ENCODE data around the gene SHC2. TPM values are rescaled to one million over a fixed set of nuclear protein-coding genes. Genes with fewer than 3 reads are reported as not detected.
"Not testable (repeated sequence)": the region's sequence is repeated elsewhere in the genome, so short reads cannot be mapped to it uniquely, and the experiment has no call there.

The SHC2 gene
- total RNA-seq, 2 experiments from 2014 or later = 0.21 TPM; not detected in 1

- no peak for DNase-seq
- ChIA-PET CTCF (no interaction called here), POLR2A (no interaction called here)
- Mint-ChIP-seq H3K27ac (no peak overlapping the region), H3K9me3 (no peaks in the 10 kb centered on the region), H3K36me3 (no peaks in the 10 kb centered on the region), H3K27me3 (peaks cover 11% of the 10 kb centered on the region), H3K4me3 (no peak overlapping the region), H3K4me1 (ENCODE audit: low read depth) (no peaks in the 10 kb centered on the region)
- intact Hi-C loops (cut with micrococcal nuclease) = no loop called here
These were observed 25.7 kb downstream of the SHC2 start for GRCh38 chr19:435056-435706.

GRCh38 chr19:434152-434960 lies 26.5 kb downstream of the SHC2 start:
- intact Hi-C loops (cut with micrococcal nuclease) = no loop called here
- Mint-ChIP-seq H3K4me3 (no peak overlapping the region), H3K36me3 (no peaks in the 10 kb centered on the region), H3K9me3 (no peaks in the 10 kb centered on the region), H3K27ac (no peak overlapping the region), H3K27me3 (peaks cover 9% of the 10 kb centered on the region), H3K4me1 (ENCODE audit: low read depth) (no peaks in the 10 kb centered on the region)
- ChIA-PET CTCF (no interaction called here), POLR2A (no interaction called here)
- DNase-seq = no peak

GRCh38 chr19:430701-431100 lies 30.1 kb downstream of the SHC2 start:
- Mint-ChIP-seq H3K36me3 (no peaks in the 10 kb centered on the region), H3K9me3 (no peaks in the 10 kb centered on the region), H3K4me3 (no peak overlapping the region), H3K4me1 (ENCODE audit: low read depth) (no peaks in the 10 kb centered on the region), H3K27ac (no peak overlapping the region), H3K27me3 (no peaks in the 10 kb centered on the region)
- ChIA-PET POLR2A (no interaction called here), CTCF (no interaction called here)
- DNase-seq = no peak
- intact Hi-C loops (cut with micrococcal nuclease) = no loop called here

DNA sequence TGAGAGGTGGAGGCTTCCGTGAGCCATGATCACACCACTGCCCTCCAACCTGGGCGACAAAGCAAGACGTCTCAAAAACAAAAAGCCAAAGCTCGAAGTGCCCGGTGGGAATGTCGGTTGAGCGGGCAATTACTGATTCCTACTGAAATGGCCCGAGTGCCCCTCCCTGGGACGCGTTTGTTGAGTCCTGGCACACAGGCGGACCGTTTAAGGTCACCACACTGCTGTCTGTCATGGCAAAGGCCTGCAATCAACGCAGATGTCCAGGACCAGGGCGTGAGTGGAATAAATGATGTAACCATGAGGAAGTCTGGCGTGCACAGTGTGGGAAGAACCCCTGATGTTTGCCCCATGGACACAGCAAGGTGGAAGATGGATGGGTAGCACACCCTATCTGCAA lies 32.7 kb downstream of the SHC2 start:
- Mint-ChIP-seq H3K27me3 (no peaks in the 10 kb centered on the region), H3K4me3 (no peak overlapping the region), H3K4me1 (ENCODE audit: low read depth) (no peaks in the 10 kb centered on the region), H3K36me3 (no peaks in the 10 kb centered on the region), H3K27ac (no peak overlapping the region), H3K9me3 (no peaks in the 10 kb centered on the region)
- CTCF ChIA-PET = no interaction called here
- intact Hi-C loops (cut with micrococcal nuclease) = no loop called here
- POLR2A ChIA-PET = no interaction called here
- no peak for DNase-seq

DNA sequence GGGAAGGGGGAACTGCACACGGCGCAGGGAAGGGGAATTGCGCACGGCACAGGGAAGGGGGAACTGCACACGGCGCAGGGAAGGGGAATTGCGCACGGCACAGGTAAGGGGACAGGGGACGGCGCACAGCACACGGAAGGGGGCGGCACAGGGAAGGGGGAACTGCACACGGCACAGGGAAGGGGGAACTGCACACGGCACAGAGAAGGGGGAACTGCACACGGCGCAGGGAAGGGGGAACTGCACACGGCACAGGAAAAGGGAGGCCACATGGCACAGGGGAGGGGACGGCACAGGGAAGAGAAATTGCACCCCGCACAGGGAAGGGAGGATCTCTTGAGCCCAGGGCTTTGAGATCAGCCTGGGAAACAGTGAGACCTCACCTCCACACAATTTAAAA lies 33.2 kb downstream of the SHC2 start:
- CTCF ChIA-PET, H3K36me3 Mint-ChIP-seq, H3K27ac Mint-ChIP-seq: not testable (repeated sequence)

DNA sequence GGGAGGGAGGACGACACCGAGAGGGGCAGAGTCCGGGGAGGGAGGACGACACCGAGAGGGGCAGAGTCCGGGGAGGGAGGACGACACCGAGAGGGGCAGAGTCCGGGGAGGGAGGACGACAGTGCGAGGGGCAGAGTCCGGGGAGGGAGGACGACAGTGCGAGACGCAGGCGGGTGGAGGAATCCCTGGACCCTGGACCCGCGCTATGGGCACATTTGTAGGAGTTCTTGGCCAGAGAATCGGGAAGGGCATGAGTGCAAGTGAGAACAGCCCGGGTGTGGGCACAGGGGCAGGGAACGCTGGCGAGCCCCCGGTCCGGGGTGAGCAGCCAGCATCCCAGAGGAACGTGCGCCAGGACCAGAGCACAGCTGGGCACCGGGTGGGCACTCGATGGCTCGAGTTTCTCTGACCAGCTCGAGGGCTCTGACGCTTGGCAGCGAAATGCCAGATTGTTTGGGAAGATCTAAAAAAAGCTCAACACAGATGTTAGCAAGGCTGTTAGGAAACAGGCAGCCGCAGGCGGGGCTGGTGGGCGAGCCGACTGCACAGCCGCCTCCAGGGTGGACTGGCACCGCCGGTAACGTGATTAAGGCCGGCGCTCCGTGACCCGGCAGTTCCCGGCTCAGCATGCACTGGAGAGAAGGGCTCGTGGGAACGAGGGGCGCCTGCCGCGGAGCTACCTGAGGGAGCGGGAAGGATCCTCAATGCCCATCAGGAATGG lies 33.9 kb downstream of the SHC2 start:
- H3K9me3 Mint-ChIP-seq = no peaks in the 10 kb centered on the region
- intact Hi-C loops (cut with micrococcal nuclease) = no loop called here
- ChIA-PET POLR2A (no interaction called here), CTCF (no interaction called here)
- no peak overlapping the region for H3K4me3 Mint-ChIP-seq
- no peaks in the 10 kb centered on the region for H3K36me3 Mint-ChIP-seq
- DNase-seq = no peak
- H3K27ac Mint-ChIP-seq = no peak overlapping the region
- no peaks in the 10 kb centered on the region for H3K4me1 Mint-ChIP-seq (ENCODE audit: low read depth)
- no peaks in the 10 kb centered on the region for H3K27me3 Mint-ChIP-seq

More for the DNA sequence above, 33.2 kb downstream of the SHC2 start:
- H3K4me3 Mint-ChIP-seq; H3K4me1 Mint-ChIP-seq (ENCODE audit: low read depth); H3K27me3 Mint-ChIP-seq; intact Hi-C loops (cut with micrococcal nuclease); DNase-seq; H3K9me3 Mint-ChIP-seq; POLR2A ChIA-PET: not testable (repeated sequence)

GRCh38 chr19:425056-425455 lies 35.8 kb downstream of the SHC2 start:
- no peak for DNase-seq
- no peak overlapping the region for H3K4me3 Mint-ChIP-seq
- no peaks in the 10 kb centered on the region for H3K36me3 Mint-ChIP-seq
- H3K27ac Mint-ChIP-seq = no peak overlapping the region
- no peaks in the 10 kb centered on the region for H3K4me1 Mint-ChIP-seq (ENCODE audit: low read depth)
- ChIA-PET CTCF (no interaction called here), POLR2A (no interaction called here)
- intact Hi-C loops (cut with micrococcal nuclease) = no loop called here
- H3K27me3 Mint-ChIP-seq = peaks cover 2% of the 10 kb centered on the region
- H3K9me3 Mint-ChIP-seq = no peaks in the 10 kb centered on the region

GRCh38 chr19:424546-424945 lies 36.3 kb downstream of the SHC2 start:
- Mint-ChIP-seq H3K36me3 (no peaks in the 10 kb centered on the region), H3K27me3 (peaks cover 2% of the 10 kb centered on the region), H3K27ac (no peak overlapping the region), H3K9me3 (no peaks in the 10 kb centered on the region), H3K4me1 (ENCODE audit: low read depth) (no peaks in the 10 kb centered on the region), H3K4me3 (no peak overlapping the region)
- CTCF ChIA-PET = no interaction called here
- intact Hi-C loops (cut with micrococcal nuclease) = no loop called here
- POLR2A ChIA-PET = no interaction called here
- no peak for DNase-seq

- H3K27ac Mint-ChIP-seq = no peak overlapping the region
- ChIA-PET CTCF (no interaction called here), POLR2A (no interaction called here)
- no peak for DNase-seq
- no peaks in the 10 kb centered on the region for H3K9me3 Mint-ChIP-seq
- H3K4me3 Mint-ChIP-seq = no peak overlapping the region
- no peaks in the 10 kb centered on the region for H3K4me1 Mint-ChIP-seq (ENCODE audit: low read depth)
- H3K27me3 Mint-ChIP-seq = peaks cover 2% of the 10 kb centered on the region
- intact Hi-C loops (cut with micrococcal nuclease) = no loop called here
- no peaks in the 10 kb centered on the region for H3K36me3 Mint-ChIP-seq
These were observed 37.0 kb downstream of the SHC2 start for GRCh38 chr19:423691-424466.

GRCh38 chr19:422917-423226 lies 38.0 kb downstream of the SHC2 start:
- H3K36me3 Mint-ChIP-seq; H3K27ac Mint-ChIP-seq; POLR2A ChIA-PET; CTCF ChIA-PET; H3K4me1 Mint-ChIP-seq (ENCODE audit: low read depth); intact Hi-C loops (cut with micrococcal nuclease); H3K9me3 Mint-ChIP-seq; H3K4me3 Mint-ChIP-seq; DNase-seq; H3K27me3 Mint-ChIP-seq: not testable (repeated sequence)

DNA sequence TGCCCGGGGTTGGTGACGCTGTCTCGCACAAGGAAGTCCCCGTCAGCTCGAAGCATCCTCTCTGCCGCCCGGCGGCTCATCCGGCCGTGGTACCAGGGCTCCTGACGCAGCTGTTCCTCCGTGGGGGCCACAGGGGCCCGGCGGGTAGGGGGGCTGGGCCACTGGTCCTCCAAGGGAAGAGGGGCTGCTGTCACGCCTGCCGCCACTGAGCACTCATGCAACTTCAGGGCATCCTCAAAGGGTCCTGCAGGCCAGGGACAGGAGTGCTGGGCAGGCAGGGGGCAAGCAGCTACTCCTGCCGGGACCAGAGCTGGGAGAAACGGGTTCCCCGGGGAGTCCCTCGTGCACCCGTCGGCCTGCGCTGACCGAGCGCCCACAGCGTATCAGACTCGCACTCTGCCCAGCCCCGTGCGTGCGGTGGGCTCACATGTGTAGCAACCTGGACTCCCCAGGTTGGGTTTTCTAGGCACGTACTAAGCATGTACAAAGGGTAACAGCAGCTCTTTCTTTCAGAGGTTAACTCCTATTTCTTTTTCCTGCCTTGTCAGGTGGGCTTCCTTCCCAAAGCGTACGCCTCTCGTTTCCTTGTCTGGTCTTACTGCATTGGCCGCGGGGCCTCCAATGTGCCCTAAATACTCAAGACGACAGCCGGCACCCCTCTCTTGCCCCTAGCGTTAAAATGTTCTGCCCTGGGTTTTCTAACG lies 38.5 kb downstream of the SHC2 start:
- no peaks in the 10 kb centered on the region for H3K36me3 Mint-ChIP-seq
- no peaks in the 10 kb centered on the region for H3K4me1 Mint-ChIP-seq (ENCODE audit: low read depth)
- intact Hi-C loops (cut with micrococcal nuclease) = no loop called here
- no peak overlapping the region for H3K4me3 Mint-ChIP-seq
- peaks cover 2% of the 10 kb centered on the region for H3K27me3 Mint-ChIP-seq
- H3K27ac Mint-ChIP-seq = no peak overlapping the region
- no peaks in the 10 kb centered on the region for H3K9me3 Mint-ChIP-seq
- ChIA-PET CTCF (no interaction called here), POLR2A (no interaction called here)
- no peak for DNase-seq

Data from activated CD4-positive, alpha-beta memory T cell treated with anti-CD3 and anti-CD28 coated beads for 36 hours (primary cell).